Mammary epithelial cell (primary cell): ENCODE results near the gene SLFNL1.

Experiments used
- EZH2 ChIP-seq: IDR thresholded peaks from 2 replicates; pipeline ENCODE4 v1.6.1; 2012; ENCODE audit warnings: low read length, inconsistent platforms, borderline replicate concordance
- TF ChIP-seq, protein P1 (sequence below), 2 donors: IDR thresholded peaks in 1 of 2; conservative IDR thresholded peaks in 1 of 2; 2 replicates each; pipeline ENCODE4 v1.5.1; 2011 to 2012; ENCODE audit warnings: inconsistent platforms in 2 of 2, low read length in 2 of 2, mild to moderate bottlenecking in 2 of 2, control low read depth in 1 of 2, low read depth in 1 of 2; ENCODE audit not compliant: insufficient read depth in 1 of 2; ENCODE audit errors: extremely low read depth in 1 of 2

GRCh38 chr1:40987439-40988276 lies 33.9 kb downstream of the SLFNL1 start:
- TF ChIP-seq EZH2: no peak
- TF ChIP-seq, protein P1, sequence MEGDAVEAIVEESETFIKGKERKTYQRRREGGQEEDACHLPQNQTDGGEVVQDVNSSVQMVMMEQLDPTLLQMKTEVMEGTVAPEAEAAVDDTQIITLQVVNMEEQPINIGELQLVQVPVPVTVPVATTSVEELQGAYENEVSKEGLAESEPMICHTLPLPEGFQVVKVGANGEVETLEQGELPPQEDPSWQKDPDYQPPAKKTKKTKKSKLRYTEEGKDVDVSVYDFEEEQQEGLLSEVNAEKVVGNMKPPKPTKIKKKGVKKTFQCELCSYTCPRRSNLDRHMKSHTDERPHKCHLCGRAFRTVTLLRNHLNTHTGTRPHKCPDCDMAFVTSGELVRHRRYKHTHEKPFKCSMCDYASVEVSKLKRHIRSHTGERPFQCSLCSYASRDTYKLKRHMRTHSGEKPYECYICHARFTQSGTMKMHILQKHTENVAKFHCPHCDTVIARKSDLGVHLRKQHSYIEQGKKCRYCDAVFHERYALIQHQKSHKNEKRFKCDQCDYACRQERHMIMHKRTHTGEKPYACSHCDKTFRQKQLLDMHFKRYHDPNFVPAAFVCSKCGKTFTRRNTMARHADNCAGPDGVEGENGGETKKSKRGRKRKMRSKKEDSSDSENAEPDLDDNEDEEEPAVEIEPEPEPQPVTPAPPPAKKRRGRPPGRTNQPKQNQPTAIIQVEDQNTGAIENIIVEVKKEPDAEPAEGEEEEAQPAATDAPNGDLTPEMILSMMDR (conservative IDR thresholded peaks at IDR 0.05 in 1 of 2, IDR thresholded peaks at IDR 0.05 in 1 of 2; ENCODE audit: extremely low read depth in 1 of 2, insufficient read depth in 1 of 2, low read depth in 1 of 2, low read length in 2 of 2): no peak
